Lower leg skin (tissue), 4 donors: Measurements from ENCODE around the gene TM4SF18. TPM values are rescaled to one million over a fixed set of nuclear protein-coding genes. Genes with fewer than 3 reads are reported as not detected.

Experiments used
- DNase-seq, 2 donors: peaks; one replicate each; pipeline ENCODE4 v3.0.0-alpha.2; 2019; ENCODE audit warnings: low spot score in 2 of 2
- H3K4me3 ChIP-seq: fragments of 200-600 bp; sonication (generic); 2 replicates; pipeline ENCODE4 v1.5.1; 2017; ENCODE audit warnings: mild to moderate bottlenecking, low read depth; ENCODE audit not compliant: poor library complexity, severe bottlenecking
- POLR2A ChIP-seq, 2 donors: fragments of 450-650 bp; IDR thresholded peaks; one replicate each; pipeline ENCODE4 v1.6.1; 2016 to 2017; ENCODE audit warnings: antibody characterized with exemption in 2 of 2, mild to moderate bottlenecking in 1 of 2, moderate library complexity in 1 of 2
- WGBS, 2 donors: methylation state at CpG; one replicate each; pipeline ENCODE4 v1.1.5; 2018; 5-methylcytosine and 5-hydroxymethylcytosine counted together
- intact Hi-C: fragments of 100-400 bp; cut with DNase I; formaldehyde crosslinking; loops from one replicate; pipeline ENCODE4 v1.15.0; 2023; ENCODE audit warnings: low total_unique reads
- total RNA-seq, 4 donors: library from RNA; depleted of rRNA; stranded (reverse); fragments of >200 nt; gene quantifications; one replicate each; pipeline ENCODE4 v1.1.0, GENCODE V29; 2016
- TF ChIP-seq, protein P1 (sequence below), 3 donors: fragments of 450-650 bp; IDR thresholded peaks; one replicate each; pipeline ENCODE4 v1.5.1; 2016; ENCODE audit warnings: antibody characterized with exemption in 3 of 3, mild to moderate bottlenecking in 3 of 3, moderate library complexity in 2 of 3

Gene TM4SF18
- total RNA-seq, 4 donors from 2014 or later, result 1.3 to 4.9 (median 3.0) TPM

- no peak for DNase-seq
- no peak overlapping the region for H3K4me3 ChIP-seq
- intact Hi-C loops, result no loop called here
- no peak for TF ChIP-seq POLR2A (IDR thresholded peaks at IDR 0.05)
- TF ChIP-seq, protein P1, sequence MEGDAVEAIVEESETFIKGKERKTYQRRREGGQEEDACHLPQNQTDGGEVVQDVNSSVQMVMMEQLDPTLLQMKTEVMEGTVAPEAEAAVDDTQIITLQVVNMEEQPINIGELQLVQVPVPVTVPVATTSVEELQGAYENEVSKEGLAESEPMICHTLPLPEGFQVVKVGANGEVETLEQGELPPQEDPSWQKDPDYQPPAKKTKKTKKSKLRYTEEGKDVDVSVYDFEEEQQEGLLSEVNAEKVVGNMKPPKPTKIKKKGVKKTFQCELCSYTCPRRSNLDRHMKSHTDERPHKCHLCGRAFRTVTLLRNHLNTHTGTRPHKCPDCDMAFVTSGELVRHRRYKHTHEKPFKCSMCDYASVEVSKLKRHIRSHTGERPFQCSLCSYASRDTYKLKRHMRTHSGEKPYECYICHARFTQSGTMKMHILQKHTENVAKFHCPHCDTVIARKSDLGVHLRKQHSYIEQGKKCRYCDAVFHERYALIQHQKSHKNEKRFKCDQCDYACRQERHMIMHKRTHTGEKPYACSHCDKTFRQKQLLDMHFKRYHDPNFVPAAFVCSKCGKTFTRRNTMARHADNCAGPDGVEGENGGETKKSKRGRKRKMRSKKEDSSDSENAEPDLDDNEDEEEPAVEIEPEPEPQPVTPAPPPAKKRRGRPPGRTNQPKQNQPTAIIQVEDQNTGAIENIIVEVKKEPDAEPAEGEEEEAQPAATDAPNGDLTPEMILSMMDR (IDR thresholded peaks at IDR 0.05), result no peak
- WGBS, 2 donors, result 93 to 96% methylated on average over 2 of the region's 2 CpGs
Observed at GRCh38 chr3:149280671-149281349, 52.6 kb downstream of the TM4SF18 start.

- H3K4me3 ChIP-seq, result no peak overlapping the region
- TF ChIP-seq, protein P1 (IDR thresholded peaks at IDR 0.05), result no peak
- TF ChIP-seq POLR2A (IDR thresholded peaks at IDR 0.05), result no peak
- intact Hi-C loops, result loop anchor here (10.0 kb wide), 1 partner anchor 414 kb away; the partner anchor contains the start of gene CPA3
- DNase-seq, result no peak
- 48 to 69% methylated on average over 2 of the region's 2 CpGs for whole genome bisulfite sequencing, 2 donors
Observed at GRCh38 chr3:149278911-149279310, 54.5 kb downstream of the TM4SF18 start.

DNA sequence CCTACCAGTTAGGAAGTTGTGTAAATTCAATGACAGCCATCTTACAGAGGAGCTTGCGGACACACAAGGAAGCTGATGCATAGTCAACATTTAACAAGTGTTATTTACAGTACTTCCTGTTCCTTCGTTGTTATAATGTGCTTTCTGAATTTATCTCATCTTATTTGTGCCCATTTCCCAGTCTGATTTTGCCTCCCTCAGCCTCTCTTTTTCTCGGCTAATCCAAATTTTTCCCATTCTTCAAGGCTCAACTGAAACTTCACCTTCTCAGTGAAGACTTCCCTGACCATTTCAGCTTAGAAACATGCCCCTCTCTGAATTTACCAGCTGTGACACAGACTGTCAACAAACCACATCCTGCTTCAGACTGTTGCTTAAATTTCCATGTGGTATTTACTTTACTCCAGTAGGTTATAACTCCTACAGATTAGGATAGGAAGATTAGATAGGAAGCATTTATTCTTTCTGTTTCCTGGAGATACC lies 56.1 kb downstream of the TM4SF18 start:
- TF ChIP-seq POLR2A (IDR thresholded peaks at IDR 0.05), result no peak
- TF ChIP-seq, protein P1 (IDR thresholded peaks at IDR 0.05), result no peak
- intact Hi-C loops, result loop anchor here (10.0 kb wide), 1 partner anchor 413 kb away; the partner anchor contains the start of gene CPA3
- DNase-seq, result no peak
- no peak overlapping the region for H3K4me3 ChIP-seq
- WGBS, 2 donors, result 72 to 73% methylated on average over 3 of the region's 3 CpGs

GRCh38 chr3:149276619-149277018 lies 56.8 kb downstream of the TM4SF18 start:
- H3K4me3 ChIP-seq, result no peak overlapping the region
- DNase-seq, result no peak
- intact Hi-C loops, result loop anchor here (10.0 kb wide), 1 partner anchor 412 kb away; the partner anchor contains the start of gene CPA3
- WGBS, 2 donors, result 87 to 94% methylated on average over 3 of the region's 3 CpGs
- no peak for TF ChIP-seq POLR2A (IDR thresholded peaks at IDR 0.05)
- TF ChIP-seq, protein P1 (IDR thresholded peaks at IDR 0.05), result no peak

GRCh38 chr3:149274220-149274619 lies 59.2 kb downstream of the TM4SF18 start:
- WGBS, 2 donors, result 62 to 66% methylated on average over 3 of the region's 3 CpGs
- no peak for DNase-seq
- TF ChIP-seq, protein P1 (IDR thresholded peaks at IDR 0.05), result no peak
- TF ChIP-seq POLR2A (IDR thresholded peaks at IDR 0.05), result no peak
- H3K4me3 ChIP-seq, result no peak overlapping the region
- intact Hi-C loops, result loop anchor here (10.0 kb wide), 1 partner anchor 409 kb away; the partner anchor contains the start of gene CPA3
